HCT116 (cell line): ENCODE results near the gene MS4A3.

Source experiments
- CTCF ChIP-seq, 3 experiments: fragments of 200-600 bp in 1 of 3; sonication (generic) in 1 of 3; IDR thresholded peaks in 2 of 3; conservative IDR thresholded peaks in 1 of 3; 2 replicates each; pipeline ENCODE4 v1.5.1; 2012 to 2017; ENCODE audit warnings: low read depth in 2 of 3, low read length in 2 of 3, antibody characterized with exemption in 1 of 3, borderline replicate concordance in 1 of 3, control low read depth in 1 of 3, mild to moderate bottlenecking in 1 of 3, mixed read lengths in 1 of 3, mixed run types in 1 of 3, moderate library complexity in 1 of 3; ENCODE audit not compliant: insufficient read depth in 1 of 3
- EZH2 ChIP-seq: fragments of 200-600 bp; sonication (generic); IDR thresholded peaks from 2 replicates; pipeline ENCODE4 v1.6.1; 2017; ENCODE audit warnings: antibody characterized with exemption, mixed run types
- EZH2phosphoT487 ChIP-seq: fragments of 200-600 bp; IDR thresholded peaks from 2 replicates; pipeline ENCODE4 v1.6.1; 2018; ENCODE audit warnings: antibody characterized with exemption, borderline replicate concordance
- FOSL1 ChIP-seq: IDR thresholded peaks from 2 replicates; pipeline ENCODE4 v1.6.1; 2012; ENCODE audit warnings: low read depth
- JUND ChIP-seq: IDR thresholded peaks from 2 replicates; pipeline ENCODE4 v1.6.1; 2012
- POLR2A ChIP-seq: IDR thresholded peaks from 2 replicates; pipeline ENCODE4 v1.7.0; 2011; ENCODE audit warnings: borderline replicate concordance; ENCODE audit not compliant: insufficient read depth, insufficient read length; ENCODE audit errors: extremely low read depth
- RAD21 ChIP-seq: IDR thresholded peaks from 2 replicates; pipeline ENCODE4 v1.6.1; 2012; ENCODE audit warnings: low read depth, mild to moderate bottlenecking
- REST ChIP-seq: IDR thresholded peaks from 2 replicates; pipeline ENCODE4 v1.6.1; 2012; ENCODE audit warnings: low read depth
- SP1 ChIP-seq: IDR thresholded peaks from 2 replicates; pipeline ENCODE4 v1.6.1; 2012; ENCODE audit warnings: low read depth
- YY1 ChIP-seq: IDR thresholded peaks from 2 replicates; pipeline ENCODE4 v1.6.1; 2011; ENCODE audit warnings: low read length, low read depth, moderate library complexity, mild to moderate bottlenecking; ENCODE audit not compliant: insufficient replicate concordance; ENCODE audit errors: extremely low read depth
- ZFX ChIP-seq: fragments of 450-650 bp; IDR thresholded peaks from 2 replicates; pipeline ENCODE4 v1.6.1; 2017
- TF ChIP-seq, protein P1 (sequence below): IDR thresholded peaks from 2 replicates; pipeline ENCODE4 v1.6.1; 2012

GRCh38 chr11:60116996-60117790 lies 60.7 kb downstream of the MS4A3 start:
- TF ChIP-seq CTCF (IDR thresholded peaks at IDR 0.05 in 2 of 3, conservative IDR thresholded peaks at IDR 0.05 in 1 of 3; ENCODE audit: borderline replicate concordance in 1 of 3, insufficient read depth in 1 of 3, low read depth in 2 of 3, low read length in 2 of 3), result no peak
- TF ChIP-seq, protein P1, sequence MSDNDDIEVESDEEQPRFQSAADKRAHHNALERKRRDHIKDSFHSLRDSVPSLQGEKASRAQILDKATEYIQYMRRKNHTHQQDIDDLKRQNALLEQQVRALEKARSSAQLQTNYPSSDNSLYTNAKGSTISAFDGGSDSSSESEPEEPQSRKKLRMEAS, result no peak
- no peak for TF ChIP-seq POLR2A
- TF ChIP-seq YY1, result no peak
- no peak for TF ChIP-seq JUND
- TF ChIP-seq REST, result no peak
- TF ChIP-seq FOSL1, result no peak
- no peak for TF ChIP-seq EZH2
- TF ChIP-seq EZH2phosphoT487, result no peak
- TF ChIP-seq SP1, result no peak
- no peak for TF ChIP-seq RAD21
- no peak for TF ChIP-seq ZFX
